Transverse colon (tissue), 3 donors: ENCODE measurements around the gene C19orf44.

Experiments used
- CTCF ChIP-seq, 5 experiments: fragments of 200-600 bp in 3 of 5; fragments of 450-650 bp in 2 of 5; sonication (generic) in 3 of 5; IDR thresholded peaks; 1 replicate in 2 of 5; 2 replicates in 3 of 5; pipeline ENCODE4 v1.5.1; 2016 to 2017; ENCODE audit warnings: antibody characterized with exemption in 5 of 5, inconsistent platforms in 3 of 5, mild to moderate bottlenecking in 2 of 5, moderate library complexity in 1 of 5
- POLR2A ChIP-seq: fragments of 450-650 bp; IDR thresholded peaks from one replicate; pipeline ENCODE4 v1.6.1; 2016; ENCODE audit warnings: antibody characterized with exemption, mild to moderate bottlenecking, moderate library complexity

GRCh38 chr19:16516381-16516780 is 20.2 kb downstream of the C19orf44 start:
- TF ChIP-seq CTCF (IDR thresholded peaks at IDR 0.05) (no peak), POLR2A (no peak)
